ENCODE data around the gene OR11H7.

DNA sequence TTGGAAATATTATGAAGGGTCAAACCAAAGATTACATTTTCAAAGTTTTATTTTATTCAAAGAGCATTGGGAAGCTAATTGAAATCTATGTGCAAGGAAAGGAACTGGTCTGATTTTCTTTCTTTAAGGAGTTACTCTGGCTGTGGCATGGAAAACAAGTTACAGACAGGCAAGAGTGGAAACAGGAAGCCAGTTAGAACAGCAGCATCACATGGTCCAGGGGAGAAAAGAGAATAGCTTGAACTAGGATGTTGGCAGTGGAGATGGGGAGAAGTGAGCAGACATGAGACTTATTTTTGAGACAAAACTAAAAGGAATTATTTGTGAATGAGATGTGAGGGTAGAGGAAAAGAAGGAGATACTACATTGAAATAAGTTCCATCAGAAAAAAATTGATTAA, 34.7 kb upstream of the OR11H7 start:
- TF ChIP-seq CTCF (IDR thresholded peaks at IDR 0.05) (no peak), POLR2A (IDR thresholded peaks at IDR 0.05) (no peak)
